Mesodermal cell (in vitro differentiated cells): ENCODE results near the gene PIEZO1.

Experiments
- H3K27ac ChIP-seq: 2 replicates; pipeline ENCODE4 v1.7.0; 2013; ENCODE audit warnings: mild to moderate bottlenecking, low read depth, low read length, moderate library complexity; ENCODE audit not compliant: severe bottlenecking
- H3K36me3 ChIP-seq: 2 replicates; pipeline ENCODE4 v1.7.1; 2013; ENCODE audit warnings: mild to moderate bottlenecking, low read length, moderate library complexity; ENCODE audit not compliant: control insufficient read depth, insufficient read depth
- H3K4me1 ChIP-seq: one replicate; pipeline ENCODE4 v1.7.1; 2013; ENCODE audit warnings: mild to moderate bottlenecking, low read length; ENCODE audit not compliant: insufficient read depth, control insufficient read depth, poor library complexity, severe bottlenecking
- H3K4me3 ChIP-seq: 2 replicates; pipeline ENCODE4 v1.7.0; 2013; ENCODE audit warnings: low read length, control low read depth, mild to moderate bottlenecking; ENCODE audit not compliant: insufficient read depth, poor library complexity, severe bottlenecking; ENCODE audit errors: extremely low read depth
- H3K9me3 ChIP-seq: 2 replicates; pipeline ENCODE4 v1.7.1; 2013; ENCODE audit warnings: mild to moderate bottlenecking, low read length, moderate library complexity; ENCODE audit not compliant: control insufficient read depth
- WGBS, 2 experiments: methylation state at CpG; one replicate each; pipeline ENCODE4 v1.1.5; 2013; ENCODE audit warnings: missing lambda C conversion rate in 2 of 2; ENCODE audit not compliant: insufficient coverage in 2 of 2; 5-methylcytosine and 5-hydroxymethylcytosine counted together

The PIEZO1 gene

DNA sequence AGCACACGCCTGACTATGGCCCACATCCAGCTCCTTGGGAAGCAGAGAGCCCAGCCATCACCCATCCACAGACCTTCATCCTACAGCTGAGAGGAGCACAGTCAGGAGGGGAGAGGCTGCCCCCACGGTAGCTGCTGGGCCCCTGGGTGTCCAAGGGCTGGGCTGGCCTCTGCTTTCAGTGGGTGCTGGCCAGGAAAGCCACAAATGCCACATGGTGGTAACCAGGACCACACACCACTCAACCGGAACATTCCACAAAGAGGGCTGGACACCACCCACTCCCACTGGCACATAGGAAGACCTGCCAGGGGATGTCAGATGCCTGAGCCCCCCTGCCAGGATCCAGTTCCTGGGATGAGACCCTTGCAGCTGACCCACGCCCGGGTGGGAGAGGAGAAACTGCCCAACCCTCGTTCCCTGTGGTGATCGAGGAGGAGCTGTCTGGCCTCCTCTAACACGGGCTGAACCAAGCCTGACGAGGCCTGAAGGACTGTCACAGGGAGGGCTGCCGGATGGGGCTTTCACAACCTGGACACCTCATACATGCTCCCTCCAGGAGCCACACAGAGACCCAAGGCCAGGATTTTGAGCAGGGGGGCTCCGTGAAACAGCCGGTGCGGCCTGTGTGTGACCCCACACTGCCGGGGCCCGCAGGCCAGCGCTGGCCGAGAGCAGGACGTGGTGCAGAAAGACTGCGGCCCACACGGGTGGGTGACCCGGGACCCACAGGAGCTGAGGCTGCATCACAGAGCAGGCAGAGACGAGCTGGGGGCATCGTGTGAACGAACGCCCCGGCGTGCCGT, 30.7 kb downstream of the PIEZO1 start:
- 96% methylated on average over 23 to 24 of the region's 28 CpGs for WGBS, 2 experiments

DNA sequence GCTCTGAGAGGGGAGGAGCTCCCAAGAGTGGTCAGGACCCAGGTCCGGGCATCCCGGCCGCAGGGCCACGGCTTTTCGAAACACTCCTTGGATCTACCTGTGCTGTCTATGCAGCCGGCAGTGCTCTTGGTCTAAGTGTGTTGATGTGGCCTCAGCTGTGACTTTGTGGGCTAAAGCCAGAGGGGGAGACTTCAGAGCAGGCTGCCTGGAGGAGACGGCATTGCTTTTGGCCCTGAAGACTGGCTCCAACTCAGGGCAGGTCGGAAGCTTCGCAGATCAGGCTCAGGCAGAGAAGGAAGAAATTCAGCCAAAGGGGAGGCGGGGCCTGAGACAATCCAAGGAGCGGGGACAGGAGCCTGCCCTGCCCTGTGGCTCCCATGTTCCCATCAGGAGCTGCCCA, 31.4 kb downstream of the PIEZO1 start:
- Histone ChIP-seq H3K36me3 (peaks cover 17% of the 10 kb centered on the region), H3K4me1 (peaks cover 13% of the 10 kb centered on the region), H3K4me3 (no peak overlapping the region), H3K9me3 (no peaks in the 10 kb centered on the region), H3K27ac (no peak overlapping the region)
- WGBS, 2 experiments = 82 to 84% methylated on average over 6 to 11 of the region's 11 CpGs

More for the DNA sequence above, 30.7 kb downstream of the PIEZO1 start:
- H3K4me3 ChIP-seq = no peak overlapping the region
- peaks cover 17% of the 10 kb centered on the region for H3K36me3 ChIP-seq
- H3K4me1 ChIP-seq = peaks cover 19% of the 10 kb centered on the region
- H3K9me3 ChIP-seq = no peaks in the 10 kb centered on the region
- H3K27ac ChIP-seq = no peak overlapping the region

DNA sequence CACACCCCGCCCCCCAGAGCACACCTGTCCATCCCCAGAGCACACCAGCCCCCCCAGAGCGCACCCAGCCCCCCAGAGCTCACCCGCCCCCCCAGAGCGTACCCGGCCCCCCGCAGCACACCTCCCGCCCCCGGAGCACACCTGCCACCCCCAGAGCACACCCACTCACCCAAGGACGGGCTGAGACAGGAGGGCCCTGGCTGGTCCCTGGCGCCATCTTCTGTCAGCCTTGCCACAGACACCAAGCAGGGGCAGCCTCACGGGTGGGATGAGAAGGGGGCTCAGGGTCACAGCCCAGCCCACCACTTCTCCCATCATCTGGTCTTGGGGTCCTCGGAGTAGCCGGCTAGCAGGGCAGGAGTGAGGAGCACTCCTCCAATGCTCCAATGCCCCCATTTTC, 31.8 kb downstream of the PIEZO1 start:
- 89% methylated on average over 4 of the region's 13 CpGs; no CpG with 5 or more reads in 1 of the 2 experiments for WGBS, 2 experiments
- Histone ChIP-seq H3K27ac (no peak overlapping the region), H3K9me3 (no peaks in the 10 kb centered on the region), H3K36me3 (peaks cover 18% of the 10 kb centered on the region), H3K4me3 (no peak overlapping the region), H3K4me1 (peaks cover 13% of the 10 kb centered on the region)

DNA sequence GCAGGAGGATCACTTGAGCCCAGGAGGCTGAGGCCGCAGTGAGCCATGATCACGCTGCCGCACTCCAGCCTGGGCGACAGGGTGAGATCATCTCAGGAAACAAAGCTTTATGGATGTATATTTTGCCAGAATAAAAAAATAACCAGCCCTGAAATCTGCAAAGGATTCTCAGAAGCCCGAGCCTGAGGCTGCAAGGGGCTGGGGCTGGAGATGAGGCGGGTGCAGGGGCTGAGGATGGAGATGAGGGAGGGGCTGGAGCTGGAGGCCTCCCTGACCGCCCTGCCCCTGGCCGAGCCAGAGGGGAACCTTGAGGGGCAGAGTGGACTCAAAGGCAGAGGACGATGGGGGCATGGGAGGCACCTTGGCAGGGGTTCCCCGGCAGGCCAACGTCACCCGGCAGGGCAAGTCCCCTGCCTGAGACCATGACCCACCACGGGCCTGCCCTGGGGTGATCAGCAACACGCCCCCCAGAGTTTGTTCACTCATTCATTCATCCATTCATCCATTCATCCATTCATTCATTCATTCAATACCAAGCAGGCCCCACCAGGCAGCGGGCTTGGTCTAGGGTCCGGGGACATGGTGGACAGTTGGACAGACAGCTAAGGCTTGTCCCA, 32.5 kb downstream of the PIEZO1 start:
- Histone ChIP-seq H3K4me1 (peaks cover 13% of the 10 kb centered on the region), H3K4me3 (no peak overlapping the region), H3K36me3 (peaks cover 20% of the 10 kb centered on the region), H3K27ac (no peak overlapping the region), H3K9me3 (no peaks in the 10 kb centered on the region)
- WGBS, 2 experiments = 94 to 99% methylated on average over 11 to 16 of the region's 16 CpGs

DNA sequence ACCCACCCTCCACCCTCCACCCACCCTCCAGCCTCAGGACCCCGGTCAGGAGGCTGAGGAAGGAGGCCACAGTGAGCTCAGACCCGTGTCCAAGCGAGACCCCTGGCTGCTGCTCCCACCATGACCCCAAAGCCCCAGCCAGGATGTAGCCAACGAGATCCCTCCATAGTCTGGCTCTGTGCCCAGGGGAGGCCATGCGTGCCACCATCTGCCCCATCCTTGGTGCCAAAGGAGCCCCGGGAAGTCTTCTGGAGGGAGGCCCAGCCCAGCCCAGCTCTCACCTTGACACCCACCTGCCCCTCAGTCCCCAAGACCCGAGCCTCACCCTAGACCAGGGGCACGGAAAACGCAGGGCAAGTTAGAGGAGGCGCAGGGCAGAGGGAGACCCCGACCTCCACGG, 34.2 kb downstream of the PIEZO1 start:
- no peaks in the 10 kb centered on the region for H3K9me3 ChIP-seq
- peaks cover 16% of the 10 kb centered on the region for H3K4me1 ChIP-seq
- H3K4me3 ChIP-seq = no peak overlapping the region
- H3K36me3 ChIP-seq = peaks cover 20% of the 10 kb centered on the region
- H3K27ac ChIP-seq = no peak overlapping the region
- WGBS, 2 experiments = 92% methylated on average over 10 of the region's 12 CpGs

DNA sequence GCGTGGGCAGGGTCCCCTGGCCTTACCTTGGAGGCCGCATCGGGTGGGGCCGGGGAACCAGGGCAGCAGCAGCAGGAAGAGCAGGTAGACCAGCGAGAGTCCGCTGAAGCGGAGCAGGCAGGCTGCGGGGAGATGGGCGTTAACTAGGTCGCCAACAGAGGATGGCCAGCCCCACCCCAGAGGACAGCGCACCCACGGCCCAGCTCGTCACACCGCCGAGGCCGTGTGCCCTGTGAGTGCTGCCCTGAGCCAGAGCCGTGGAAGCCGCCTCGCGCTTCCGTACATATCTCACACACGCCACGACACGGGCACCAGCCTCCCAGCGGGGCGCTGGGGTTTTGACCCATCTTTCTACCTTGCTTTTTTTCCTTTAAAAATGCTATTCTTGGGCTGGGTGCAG, 35.7 kb downstream of the PIEZO1 start:
- 97 to 98% methylated on average over 16 to 23 of the region's 26 CpGs for WGBS, 2 experiments
- peaks cover 20% of the 10 kb centered on the region for H3K36me3 ChIP-seq
- H3K4me1 ChIP-seq = peaks cover 4% of the 10 kb centered on the region
- H3K4me3 ChIP-seq = no peak overlapping the region
- no peaks in the 10 kb centered on the region for H3K9me3 ChIP-seq
- no peak overlapping the region for H3K27ac ChIP-seq

DNA sequence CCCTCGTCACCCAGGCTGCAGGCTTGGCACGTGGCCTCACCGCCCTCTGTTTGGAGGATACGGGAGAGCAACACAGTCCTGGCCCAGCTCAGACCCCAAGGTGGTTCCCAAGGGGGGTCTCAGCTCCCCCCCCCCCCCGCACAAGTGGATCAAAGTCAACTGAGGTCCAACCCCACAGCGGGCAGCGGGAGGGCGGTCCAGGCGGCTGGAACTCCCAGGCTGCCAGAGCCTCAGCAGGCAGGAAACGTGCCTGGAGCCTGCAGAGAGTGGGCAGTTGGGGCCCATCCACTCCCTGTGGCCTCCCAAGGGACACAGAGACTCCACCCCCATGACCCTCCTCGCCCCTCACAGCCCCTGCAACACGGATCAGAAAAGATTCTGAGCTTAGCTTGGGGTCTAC, 36.7 kb downstream of the PIEZO1 start:
- Histone ChIP-seq H3K4me1 (peaks cover 3% of the 10 kb centered on the region), H3K9me3 (no peaks in the 10 kb centered on the region), H3K4me3 (no peak overlapping the region), H3K36me3 (peaks cover 22% of the 10 kb centered on the region), H3K27ac (no peak overlapping the region)
- WGBS, 2 experiments = 92 to 94% methylated on average over 8 to 9 of the region's 12 CpGs

DNA sequence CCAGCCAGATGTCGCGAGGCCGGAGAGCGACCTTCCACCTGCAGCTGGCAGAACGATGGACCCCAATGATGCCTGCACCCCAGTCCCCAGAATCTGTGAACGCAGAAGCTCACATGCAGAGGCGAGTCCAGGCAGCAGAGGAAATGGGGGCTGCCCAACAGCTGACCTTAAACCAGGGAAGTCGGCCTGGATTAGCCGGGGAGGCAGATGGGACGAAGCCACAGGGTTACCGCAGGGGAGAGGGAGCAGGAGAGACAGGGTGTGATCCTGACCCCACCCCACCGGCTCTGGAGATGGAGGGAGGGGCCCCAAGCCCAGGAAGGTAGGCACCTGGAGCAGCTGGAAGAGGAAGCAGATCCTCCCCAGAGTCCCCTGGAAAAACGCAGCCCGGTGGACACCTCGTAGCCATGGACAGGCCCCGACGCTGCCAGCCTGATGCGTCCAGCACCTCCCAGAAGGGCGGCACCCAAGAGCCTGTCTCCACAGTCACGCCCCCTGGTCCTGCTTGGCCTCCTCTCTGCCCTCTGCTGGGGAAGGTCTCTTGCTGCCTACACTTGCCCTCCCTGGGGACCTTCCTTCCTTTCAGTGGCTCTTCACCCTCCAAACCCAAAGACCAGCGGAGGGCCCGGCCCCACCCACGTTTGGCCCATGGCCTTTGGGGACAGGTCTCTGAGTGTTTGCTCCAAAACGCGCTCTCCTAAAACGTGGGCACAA, 37.3 kb downstream of the PIEZO1 start:
- Histone ChIP-seq H3K27ac (no peak overlapping the region), H3K36me3 (peaks cover 26% of the 10 kb centered on the region), H3K9me3 (no peaks in the 10 kb centered on the region), H3K4me3 (no peak overlapping the region), H3K4me1 (peaks cover 3% of the 10 kb centered on the region)
- 90 to 93% methylated on average over 22 to 26 of the region's 26 CpGs for WGBS, 2 experiments

DNA sequence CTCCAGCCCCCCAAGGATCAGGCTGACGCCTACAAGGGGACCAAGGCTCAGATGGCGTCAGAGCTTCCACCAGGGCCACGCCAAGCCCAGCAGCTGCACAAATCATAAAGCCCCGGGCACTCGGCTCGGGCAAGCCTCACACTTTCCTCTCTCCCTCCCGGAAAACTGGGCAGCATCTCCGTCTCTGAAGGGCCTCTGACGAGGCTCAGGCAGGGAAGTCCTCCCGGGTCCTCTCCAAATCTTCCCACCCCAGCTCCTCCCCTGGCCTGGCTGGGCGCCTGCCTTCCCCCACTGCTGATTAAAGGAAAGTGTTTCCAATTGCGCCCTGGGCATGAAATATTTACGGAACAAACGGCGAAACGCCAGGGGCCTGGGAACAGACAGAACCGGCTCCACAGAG, 38.5 kb downstream of the PIEZO1 start:
- peaks cover 3% of the 10 kb centered on the region for H3K4me1 ChIP-seq
- peaks cover 23% of the 10 kb centered on the region for H3K36me3 ChIP-seq
- H3K4me3 ChIP-seq = no peak overlapping the region
- WGBS, 2 experiments = 76 to 77% methylated on average over 13 to 16 of the region's 17 CpGs
- H3K9me3 ChIP-seq = no peaks in the 10 kb centered on the region
- no peak overlapping the region for H3K27ac ChIP-seq

DNA sequence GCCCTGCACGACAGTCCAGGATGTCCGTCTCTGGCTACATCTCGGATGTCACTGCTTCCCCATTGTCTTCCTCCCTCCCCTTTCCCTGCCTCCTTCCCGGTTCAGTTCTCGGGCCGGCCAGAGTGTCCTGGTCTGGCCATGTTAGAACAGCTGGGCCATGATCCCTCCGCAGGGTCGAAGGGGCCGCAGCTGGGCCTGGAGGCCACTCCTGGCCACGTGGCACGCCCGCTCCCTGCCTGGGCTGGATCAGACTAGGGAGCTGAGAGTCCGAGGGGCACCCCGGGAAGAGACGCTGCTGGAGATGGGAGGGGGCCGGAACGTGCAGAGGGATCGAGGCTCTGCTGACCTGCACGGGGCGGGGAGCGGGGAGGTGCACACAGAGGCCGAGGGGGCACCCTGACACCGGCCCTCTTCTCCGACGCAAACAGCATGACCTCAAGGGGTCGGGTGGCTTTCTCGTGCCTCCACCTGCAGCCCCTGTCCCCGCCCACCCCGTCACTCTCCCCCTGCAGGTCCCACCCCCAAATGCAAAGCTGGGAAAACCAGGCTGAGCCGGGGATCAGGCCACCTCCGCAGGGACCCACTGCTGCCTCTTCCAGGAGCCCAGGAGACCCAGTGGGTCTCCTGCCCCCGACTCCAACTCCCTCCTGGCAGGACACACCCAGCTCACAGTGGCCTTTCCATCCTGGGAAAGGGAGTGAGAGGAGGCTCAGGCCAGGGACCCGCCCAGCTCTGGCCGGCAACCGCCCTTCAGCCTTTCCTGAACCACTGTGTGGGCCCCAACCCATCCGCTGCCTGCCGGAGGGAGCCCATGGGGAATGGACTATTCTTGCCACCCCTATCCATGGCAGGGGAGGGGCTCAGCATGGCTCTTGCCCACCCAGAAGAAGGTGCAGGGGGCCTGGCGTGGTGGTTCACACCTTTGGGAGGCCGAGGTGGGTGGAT, 40.2 kb downstream of the PIEZO1 start:
- Histone ChIP-seq H3K27ac (no peak overlapping the region), H3K9me3 (no peaks in the 10 kb centered on the region), H3K4me3 (no peak overlapping the region), H3K4me1 (peaks cover 3% of the 10 kb centered on the region), H3K36me3 (peaks cover 27% of the 10 kb centered on the region)
- 82 to 85% methylated on average over 22 to 33 of the region's 39 CpGs for WGBS, 2 experiments
